ENCODE measurements around the gene KMT5B. TPM values are rescaled to one million over a fixed set of nuclear protein-coding genes. Genes with fewer than 3 reads are reported as not detected.

Gene KMT5B
- total RNA-seq, 1 experiment from 2014 or later, result 35.1 TPM

DNA sequence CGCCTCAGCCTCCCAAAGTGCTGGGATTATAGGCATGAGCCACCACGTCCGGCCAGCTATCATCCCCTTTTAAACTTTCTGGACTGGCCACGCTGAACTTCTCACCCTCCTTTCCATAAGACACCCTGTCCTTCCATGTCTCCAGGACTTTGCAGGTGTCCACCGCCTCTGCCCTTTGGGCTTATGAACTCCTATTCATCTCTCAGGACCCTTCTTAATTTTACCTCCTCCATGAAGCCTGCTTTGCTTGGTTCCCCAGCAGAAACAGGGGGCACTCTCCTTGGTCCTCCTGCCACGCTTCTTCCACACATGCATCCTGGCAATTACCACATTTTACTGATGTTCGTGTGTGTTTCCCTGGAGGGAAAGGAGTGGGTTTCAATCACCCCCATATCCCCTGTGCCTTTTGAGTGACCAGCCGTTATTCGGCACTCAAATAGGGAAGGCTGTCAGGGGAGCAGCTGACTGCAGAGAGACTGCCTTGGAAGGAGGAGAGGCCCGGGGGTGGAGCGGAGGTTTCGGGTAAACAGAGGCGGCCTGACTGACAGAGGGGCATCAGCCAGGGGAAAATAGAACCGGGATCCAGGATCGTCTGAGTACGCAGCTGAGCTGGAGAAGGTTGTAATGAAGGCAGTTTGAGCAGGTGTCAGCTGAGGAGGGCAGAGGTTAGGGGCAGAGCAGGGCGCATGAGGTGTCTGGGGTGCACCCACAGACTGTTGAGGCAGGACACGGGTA lies 64.9 kb downstream of the KMT5B start:
- no TSS peak for BruUV-seq (replicated peaks)
- intact Hi-C loops (cut with micrococcal nuclease), result no loop called here
- DNase-seq (ENCODE audit: low read depth, low spot score) (no peak), ATAC-seq (no peak)
- Histone ChIP-seq H2AFZ (ENCODE audit: low read depth, low read length, poor library complexity, severe bottlenecking) (no peak overlapping the region), H3K79me2 (ENCODE audit: insufficient read depth, low read length) (no peaks in the 10 kb centered on the region), H4K20me1 (ENCODE audit: insufficient read depth) (no peaks in the 10 kb centered on the region), H3K27ac (ENCODE audit: low read depth, low read length) (no peak overlapping the region), H3K9me2 (ENCODE audit: insufficient read depth) (no peaks in the 10 kb centered on the region), H3K36me3 (ENCODE audit: control insufficient read depth in 1 of 2, insufficient read depth in 2 of 2, low read length in 2 of 2) (no peaks in the 10 kb centered on the region), H3K4me2 (ENCODE audit: low read length) (no peak overlapping the region), H3K4me3 (replicated peaks in 1 of 2; ENCODE audit: low read depth in 1 of 2, low read length in 2 of 2) (no peak overlapping the region), H3K4me1 (ENCODE audit: control insufficient read depth in 1 of 2, insufficient read depth in 2 of 2, low read length in 2 of 2) (peaks cover 16 to 24% of the 10 kb centered on the region in 2 experiments; a peak in 3 of 4 replicates), H3K27me3 (ENCODE audit: insufficient read depth, low read length) (no peaks in the 10 kb centered on the region), H3K9ac (ENCODE audit: low read length) (no peak overlapping the region), H3K9me3 (ENCODE audit: control insufficient read depth in 1 of 2, insufficient read depth in 1 of 2, low read depth in 1 of 2, low read length in 2 of 2) (no peaks in the 10 kb centered on the region)
- ChIA-PET POLR2A (no interaction called here), RAD21 (ENCODE audit: low non-redundant PET in 1 of 2, low total read pairs in 2 of 2, uncharacterized antibody in 2 of 2, unreplicated experiment in 2 of 2) (no interaction called here), CTCF (no interaction called here)
- no peak for TF ChIP-seq CEBPB (IDR thresholded peaks at IDR 0.05; ENCODE audit: low read depth)
- TF ChIP-seq, protein P1, sequence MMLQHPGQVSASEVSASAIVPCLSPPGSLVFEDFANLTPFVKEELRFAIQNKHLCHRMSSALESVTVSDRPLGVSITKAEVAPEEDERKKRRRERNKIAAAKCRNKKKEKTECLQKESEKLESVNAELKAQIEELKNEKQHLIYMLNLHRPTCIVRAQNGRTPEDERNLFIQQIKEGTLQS (IDR thresholded peaks at IDR 0.05), result no peak
- no peak for TF ChIP-seq YY1 (IDR thresholded peaks at IDR 0.05; ENCODE audit: extremely low read depth, insufficient replicate concordance, low read depth, low read length)
- no peak for TF ChIP-seq EZH2phosphoT487 (IDR thresholded peaks at IDR 0.05; ENCODE audit: borderline replicate concordance)
- no peak for TF ChIP-seq ZNF274 (IDR thresholded peaks at IDR 0.05; ENCODE audit: low read depth, low read length)
- no peak for TF ChIP-seq TCF7L2 (IDR thresholded peaks at IDR 0.05; ENCODE audit: borderline replicate concordance, extremely low read depth, insufficient read depth, insufficient read length)
- TF ChIP-seq, protein P2, sequence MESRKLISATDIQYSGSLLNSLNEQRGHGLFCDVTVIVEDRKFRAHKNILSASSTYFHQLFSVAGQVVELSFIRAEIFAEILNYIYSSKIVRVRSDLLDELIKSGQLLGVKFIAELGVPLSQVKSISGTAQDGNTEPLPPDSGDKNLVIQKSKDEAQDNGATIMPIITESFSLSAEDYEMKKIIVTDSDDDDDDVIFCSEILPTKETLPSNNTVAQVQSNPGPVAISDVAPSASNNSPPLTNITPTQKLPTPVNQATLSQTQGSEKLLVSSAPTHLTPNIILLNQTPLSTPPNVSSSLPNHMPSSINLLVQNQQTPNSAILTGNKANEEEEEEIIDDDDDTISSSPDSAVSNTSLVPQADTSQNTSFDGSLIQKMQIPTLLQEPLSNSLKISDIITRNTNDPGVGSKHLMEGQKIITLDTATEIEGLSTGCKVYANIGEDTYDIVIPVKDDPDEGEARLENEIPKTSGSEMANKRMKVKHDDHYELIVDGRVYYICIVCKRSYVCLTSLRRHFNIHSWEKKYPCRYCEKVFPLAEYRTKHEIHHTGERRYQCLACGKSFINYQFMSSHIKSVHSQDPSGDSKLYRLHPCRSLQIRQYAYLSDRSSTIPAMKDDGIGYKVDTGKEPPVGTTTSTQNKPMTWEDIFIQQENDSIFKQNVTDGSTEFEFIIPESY (IDR thresholded peaks at IDR 0.05; ENCODE audit: extremely low read depth, insufficient replicate concordance, low read length), result no peak
- no peak for TF ChIP-seq SP1 (IDR thresholded peaks at IDR 0.05; ENCODE audit: low read depth)

All from HCT116 (cell line).